GM10847 (cell line): ENCODE results near the gene LMNA.

Experiments used
- POLR2A ChIP-seq: IDR thresholded peaks from 2 replicates; pipeline ENCODE4 v1.6.1; 2011; ENCODE audit not compliant: insufficient read length; ENCODE audit errors: extremely low read depth

The LMNA gene

GRCh38 chr1:156079762-156080161 is 34.7 kb upstream of the LMNA start:
- no peak for TF ChIP-seq POLR2A

GRCh38 chr1:156080241-156080862 is 34.2 kb upstream of the LMNA start:
- no peak for TF ChIP-seq POLR2A

GRCh38 chr1:156080863-156081179 is 33.7 kb upstream of the LMNA start:
- no peak for TF ChIP-seq POLR2A

GRCh38 chr1:156081180-156081916 is 33.2 kb upstream of the LMNA start:
- TF ChIP-seq POLR2A, result no peak

- TF ChIP-seq POLR2A, result no peak
Measured at GRCh38 chr1:156081917-156082308, 32.6 kb upstream of the LMNA start.

- no peak for TF ChIP-seq POLR2A
Measured at GRCh38 chr1:156082309-156083091, 32.0 kb upstream of the LMNA start, which contains the start of gene MEX3A. Gene MEX3A (minus strand): TSS chr1:156082465. CDS start chr1:156081998, 467 bp downstream.

- TF ChIP-seq POLR2A, result no peak
Measured at GRCh38 chr1:156083800-156084790, 30.4 kb upstream of the LMNA start.

- TF ChIP-seq POLR2A, result no peak
Measured at GRCh38 chr1:156086256-156086662, 28.3 kb upstream of the LMNA start.

GRCh38 chr1:156089704-156090103 is 24.8 kb upstream of the LMNA start:
- no peak for TF ChIP-seq POLR2A

GRCh38 chr1:156090138-156090839 is 24.2 kb upstream of the LMNA start:
- TF ChIP-seq POLR2A, result no peak

GRCh38 chr1:156090840-156091188 is 23.7 kb upstream of the LMNA start:
- TF ChIP-seq POLR2A, result no peak

- no peak for TF ChIP-seq POLR2A
Measured at GRCh38 chr1:156091610-156092009, 22.9 kb upstream of the LMNA start.

- TF ChIP-seq POLR2A, result no peak
Measured at GRCh38 chr1:156095906-156096508, 18.5 kb upstream of the LMNA start.
